ENCODE data around the gene LRFN2.

GRCh38 chr6:40521496-40521895 is 65.7 kb downstream of the LRFN2 start:
- no peak for TF ChIP-seq CTCF (IDR thresholded peaks at IDR 0.05)
- no peak for TF ChIP-seq POLR2A (IDR thresholded peaks at IDR 0.05)
- TF ChIP-seq POLR2AphosphoS5 (IDR thresholded peaks at IDR 0.05) = no peak

All from prostate gland (tissue), 2 donors.